ENCODE results near the gene OR2L13.

The OR2L13 gene

GRCh38 chr1:248143311-248143710 is 48.3 kb downstream of the OR2L13 start:
- no peaks in the 10 kb centered on the region for H3K36me3 Mint-ChIP-seq (ENCODE audit: low read depth)
- H3K27ac Mint-ChIP-seq = no peak overlapping the region
- no peak overlapping the region for H3K4me3 Mint-ChIP-seq
- H3K9me3 Mint-ChIP-seq = peaks cover 17% of the 10 kb centered on the region
- no peaks in the 10 kb centered on the region for H3K4me1 Mint-ChIP-seq (ENCODE audit: low read depth)
- no peaks in the 10 kb centered on the region for H3K27me3 Mint-ChIP-seq
- no peak for DNase-seq

GRCh38 chr1:248144513-248145198 is 49.7 kb downstream of the OR2L13 start, which contains the start of gene OR2M5:
TSS of gene OR2M5 (plus strand) at chr1:248145148. CDS start at chr1:248145148, 0 bp downstream.
- no peaks in the 10 kb centered on the region for H3K36me3 Mint-ChIP-seq (ENCODE audit: low read depth)
- no peak within 1 kb of the TSS for H3K27ac Mint-ChIP-seq
- DNase-seq = no peak
- H3K9me3 Mint-ChIP-seq = peaks cover 21% of the 10 kb centered on the region
- no peaks in the 10 kb centered on the region for H3K4me1 Mint-ChIP-seq (ENCODE audit: low read depth)
- no peak within 1 kb of the TSS for H3K4me3 Mint-ChIP-seq
- no peaks in the 10 kb centered on the region for H3K27me3 Mint-ChIP-seq
